OCI-LY7 (cell line): ENCODE data around the gene RUVBL2. TPM values are rescaled to one million over a fixed set of nuclear protein-coding genes. Genes with fewer than 3 reads are reported as not detected.

Experiments
- BruUV-seq: library from RNA; stranded (reverse); fragments of 400-500 nt; replicated peaks from 2 replicates; lab custom pipeline; 2021; lab: Mats Ljungman, UMichigan
- CTCF ChIA-PET: fragments of 300-600 bp; sonication (Branson Sonifier 250); formaldehyde crosslinking; loops from one replicate; lab custom pipeline; 2022; ENCODE audit warnings: antibody characterized with exemption; ENCODE audit not compliant: unreplicated experiment; lab: Charles Lee
- POLR2A ChIA-PET: fragments of 300-600 bp; sonication (Branson Sonifier 250); formaldehyde crosslinking; loops from one replicate; lab custom pipeline; 2022; ENCODE audit warnings: antibody characterized with exemption; lab: Charles Lee
- DNase-seq: peaks from one replicate; pipeline ENCODE4 v3.0.0-alpha.2; 2015; ENCODE audit warnings: low spot score
- H2AFZ ChIP-seq: fragments of 200-600 bp; sonication (generic), shearing (Covaris generic); 2 replicates; pipeline ENCODE4 v1.6.1; 2014; ENCODE audit warnings: mild to moderate bottlenecking, antibody characterized with exemption, low read length, moderate library complexity
- H3K27ac ChIP-seq: fragments of 200-600 bp; sonication (generic); 2 replicates; pipeline ENCODE4 v1.5.1; 2014; ENCODE audit warnings: mixed run types, low read depth, mild to moderate bottlenecking, moderate library complexity, low read length, inconsistent platforms; ENCODE audit not compliant: poor library complexity, severe bottlenecking
- H3K36me3 ChIP-seq: fragments of 200-600 bp; sonication (generic); 2 replicates; pipeline ENCODE4 v1.6.1; 2014; ENCODE audit warnings: mild to moderate bottlenecking, antibody characterized with exemption, low read length, moderate library complexity, mixed read lengths; ENCODE audit not compliant: insufficient read depth
- H3K4me1 ChIP-seq: fragments of 200-600 bp; sonication (generic); 2 replicates; pipeline ENCODE4 v1.5.1; 2014; ENCODE audit warnings: mild to moderate bottlenecking, low read length; ENCODE audit not compliant: insufficient read depth, poor library complexity, severe bottlenecking
- H3K4me2 ChIP-seq: fragments of 200-600 bp; sonication (generic); 2 replicates; pipeline ENCODE4 v1.6.1; 2014; ENCODE audit warnings: mild to moderate bottlenecking, low read length
- H3K4me3 ChIP-seq: fragments of 200-600 bp; sonication (generic); 2 replicates; pipeline ENCODE4 v1.5.1; 2014; ENCODE audit warnings: mild to moderate bottlenecking, low read depth, low read length; ENCODE audit not compliant: poor library complexity, severe bottlenecking
- H3K79me2 ChIP-seq: fragments of 200-600 bp; sonication (generic); 2 replicates; pipeline ENCODE4 v1.6.1; 2016; ENCODE audit warnings: low read depth, mild to moderate bottlenecking, low read length, moderate library complexity, mixed read lengths; ENCODE audit not compliant: insufficient read depth
- H3K9me2 ChIP-seq: fragments of 200-600 bp; sonication (generic); 2 replicates; pipeline ENCODE4 v1.6.1; 2016; ENCODE audit warnings: mild to moderate bottlenecking, low read length, mixed read lengths; ENCODE audit not compliant: insufficient read depth
- H3K9me3 ChIP-seq: fragments of 200-600 bp; sonication (generic); 2 replicates; pipeline ENCODE4 v1.6.1; 2014; ENCODE audit warnings: mild to moderate bottlenecking, mixed run types, low read length, mixed read lengths
- H4K20me1 ChIP-seq: fragments of 200-600 bp; sonication (generic); 2 replicates; pipeline ENCODE4 v1.6.1; 2014; ENCODE audit warnings: mild to moderate bottlenecking, antibody characterized with exemption, low read length, moderate library complexity, mixed read lengths; ENCODE audit not compliant: insufficient read depth
- EZH2phosphoT487 ChIP-seq: fragments of 200-600 bp; sonication (generic); IDR thresholded peaks from 2 replicates; pipeline ENCODE4 v1.6.1; 2018; ENCODE audit warnings: low read depth, borderline replicate concordance, mild to moderate bottlenecking, mixed run types, antibody characterized with exemption, low read length, moderate library complexity, mixed read lengths
- intact Hi-C: fragments of 100-400 bp; cut with micrococcal nuclease; formaldehyde crosslinking; loops from one replicate; pipeline ENCODE4 v1.10.0; 2022; ENCODE audit not compliant: unreplicated experiment
- total RNA-seq, 2 experiments: library from RNA; depleted of rRNA in 1 of 2; stranded (reverse); fragments of >200 nt in 1 of 2; shearing (Covaris generic) in 1 of 2; gene quantifications; 2 replicates each; pipeline ENCODE4 v1.2.3, GENCODE V29; 2014 to 2022
- TF ChIP-seq, protein P1 (sequence below): fragments of 200-600 bp; sonication (generic); conservative IDR thresholded peaks from 2 replicates; pipeline ENCODE4 v1.5.1; 2014; ENCODE audit warnings: mild to moderate bottlenecking, antibody characterized with exemption, low read length, moderate library complexity, mixed read lengths

Gene RUVBL2
- total RNA-seq, 2 experiments from 2014 or later: 125 to 265 TPM

DNA sequence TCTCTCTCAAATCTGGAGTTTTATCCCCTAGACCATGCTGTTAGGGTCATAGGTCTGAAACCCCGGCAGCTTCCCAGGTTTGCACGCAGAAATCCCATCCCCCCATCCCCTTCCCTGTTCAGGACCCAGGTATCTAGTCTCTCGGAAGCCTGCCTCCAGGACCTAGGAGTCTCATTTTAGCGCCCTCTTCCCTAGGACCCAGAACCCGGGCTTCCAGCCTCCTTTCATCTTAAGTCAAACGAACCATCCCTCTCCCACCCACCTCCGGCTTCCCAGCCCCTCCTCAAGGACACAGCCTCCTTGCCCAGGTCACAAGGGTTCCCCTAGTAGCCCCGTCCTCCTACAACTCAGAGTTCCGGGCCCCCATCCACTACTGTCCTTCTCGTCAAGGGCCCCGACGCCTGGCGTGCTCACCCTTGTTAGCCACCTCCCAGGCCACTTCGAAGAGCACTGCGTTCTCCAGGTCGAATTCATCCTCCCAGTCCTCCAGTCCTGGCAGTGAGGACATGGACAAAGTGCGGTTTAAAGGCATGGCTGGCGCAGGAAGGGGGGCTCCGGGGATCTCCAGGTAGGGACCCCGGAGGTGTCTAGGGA, 1.0 kb upstream of the RUVBL2 start:
- TF ChIP-seq EZH2phosphoT487: no peak
- TF ChIP-seq, protein P1, sequence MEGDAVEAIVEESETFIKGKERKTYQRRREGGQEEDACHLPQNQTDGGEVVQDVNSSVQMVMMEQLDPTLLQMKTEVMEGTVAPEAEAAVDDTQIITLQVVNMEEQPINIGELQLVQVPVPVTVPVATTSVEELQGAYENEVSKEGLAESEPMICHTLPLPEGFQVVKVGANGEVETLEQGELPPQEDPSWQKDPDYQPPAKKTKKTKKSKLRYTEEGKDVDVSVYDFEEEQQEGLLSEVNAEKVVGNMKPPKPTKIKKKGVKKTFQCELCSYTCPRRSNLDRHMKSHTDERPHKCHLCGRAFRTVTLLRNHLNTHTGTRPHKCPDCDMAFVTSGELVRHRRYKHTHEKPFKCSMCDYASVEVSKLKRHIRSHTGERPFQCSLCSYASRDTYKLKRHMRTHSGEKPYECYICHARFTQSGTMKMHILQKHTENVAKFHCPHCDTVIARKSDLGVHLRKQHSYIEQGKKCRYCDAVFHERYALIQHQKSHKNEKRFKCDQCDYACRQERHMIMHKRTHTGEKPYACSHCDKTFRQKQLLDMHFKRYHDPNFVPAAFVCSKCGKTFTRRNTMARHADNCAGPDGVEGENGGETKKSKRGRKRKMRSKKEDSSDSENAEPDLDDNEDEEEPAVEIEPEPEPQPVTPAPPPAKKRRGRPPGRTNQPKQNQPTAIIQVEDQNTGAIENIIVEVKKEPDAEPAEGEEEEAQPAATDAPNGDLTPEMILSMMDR: no peak
- H3K4me1 ChIP-seq: peaks cover 21% of the 10 kb centered on the region
- peak; percentile 38 for DNase-seq
- H3K9me2 ChIP-seq: no peaks in the 10 kb centered on the region
- H3K27ac ChIP-seq: peak overlapping the region; percentile 49
- H3K9me3 ChIP-seq: no peaks in the 10 kb centered on the region
- intact Hi-C loops: no loop called here
- H3K36me3 ChIP-seq: peaks cover 35% of the 10 kb centered on the region
- peaks cover 54% of the 10 kb centered on the region for H3K79me2 ChIP-seq
- H4K20me1 ChIP-seq: peaks cover 4% of the 10 kb centered on the region; the same call in 1 of the 2 replicates
- H2AFZ ChIP-seq: peak overlapping the region; percentile 45; the same call in 1 of the 2 replicates
- H3K4me3 ChIP-seq: peak overlapping the region; percentile 97
- H3K4me2 ChIP-seq: peak overlapping the region; percentile 92
- CTCF ChIA-PET: interaction anchor here (1.3 kb wide), 1 partner anchor 25 kb away, joined by 4 read pairs; no protein-coding TSS in a partner anchor
- no TSS peak for BruUV-seq
- POLR2A ChIA-PET: interaction anchor here (0.5 to 1.3 kb wide), 9 partner anchors 8 to 182 kb away, joined by 3 to 6 read pairs (median 3); partner anchors contain the start of genes BAX, BCAT2 and DHDH

DNA sequence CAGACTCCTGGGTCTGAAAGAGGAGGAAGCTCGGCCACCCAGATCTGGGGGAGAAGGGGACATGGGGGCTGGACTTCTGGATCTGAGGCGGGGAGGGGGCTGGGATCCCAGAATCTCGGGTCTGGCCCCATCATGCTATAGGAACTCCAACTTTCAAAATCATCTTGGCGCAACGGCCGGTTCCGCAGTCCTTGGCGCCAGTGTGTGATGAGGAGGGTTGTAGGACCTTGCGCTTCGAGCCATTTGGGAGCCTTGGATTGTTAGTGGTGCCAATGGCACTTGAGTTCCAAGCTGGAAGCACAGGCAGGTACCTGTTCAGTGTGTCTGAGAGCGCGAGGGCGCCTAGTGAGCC, 324 bp downstream of the RUVBL2 start:
- Histone ChIP-seq H3K79me2 (peaks cover 61% of the 10 kb centered on the region), H3K4me2 (peak overlapping the region; percentile 78), H3K36me3 (peaks cover 32% of the 10 kb centered on the region), H4K20me1 (peaks cover 4% of the 10 kb centered on the region; the same call in 1 of the 2 replicates), H3K9me2 (no peaks in the 10 kb centered on the region), H3K27ac (peak overlapping the region; percentile 77), H3K4me3 (peak overlapping the region; percentile 97), H3K4me1 (peaks cover 21% of the 10 kb centered on the region), H2AFZ (peak overlapping the region; percentile 56; the same call in 1 of the 2 replicates), H3K9me3 (no peaks in the 10 kb centered on the region)
- TSS peak; percentile 80 for BruUV-seq
- ChIA-PET POLR2A (interaction anchor here (1.0 to 1.5 kb wide), 6 partner anchors 11 to 183 kb away, joined by 3 to 7 read pairs (median 4); partner anchors contain the start of genes BAX and BCAT2), CTCF (interaction anchor here (0.6 to 1.3 kb wide), 3 partner anchors 26 to 178 kb away, joined by 3 to 4 read pairs (median 4); no protein-coding TSS in a partner anchor)
- intact Hi-C loops: no loop called here
- no peak for DNase-seq
- TF ChIP-seq, protein P1: no peak
- no peak for TF ChIP-seq EZH2phosphoT487

DNA sequence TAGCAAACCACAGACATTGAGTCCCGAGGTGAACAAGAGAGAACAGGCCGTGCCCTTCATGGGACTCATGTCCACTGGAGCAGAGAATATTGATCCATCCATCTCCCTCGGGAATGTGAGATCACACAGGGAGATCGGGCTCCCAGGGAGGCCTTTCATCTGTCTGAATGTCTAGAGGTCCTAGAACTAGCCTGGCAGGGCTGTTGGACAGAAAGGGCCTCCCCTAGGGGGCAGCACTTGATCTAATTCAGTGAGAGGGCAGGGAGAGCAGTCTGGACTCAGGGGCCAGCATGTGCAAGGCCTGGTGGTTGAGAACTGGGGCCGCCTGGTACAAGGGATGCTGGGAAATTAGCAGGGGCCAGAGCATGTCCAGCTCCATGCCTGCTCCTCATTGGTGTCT, 4.3 kb downstream of the RUVBL2 start:
- TF ChIP-seq EZH2phosphoT487: no peak
- TF ChIP-seq, protein P1: peak; percentile 78
- no peaks in the 10 kb centered on the region for H3K9me3 ChIP-seq
- BruUV-seq: no TSS peak
- intact Hi-C loops: no loop called here
- ChIA-PET POLR2A (interaction anchor here (0.6 to 0.8 kb wide), 3 partner anchors 11 to 334 kb away, joined by 3 to 5 read pairs (median 3); no protein-coding TSS in a partner anchor), CTCF (no interaction called here)
- no peak overlapping the region for H3K4me3 ChIP-seq
- H3K9me2 ChIP-seq: no peaks in the 10 kb centered on the region
- peaks cover 47% of the 10 kb centered on the region for H3K79me2 ChIP-seq
- no peak overlapping the region for H3K4me2 ChIP-seq
- peaks cover 4% of the 10 kb centered on the region; the same call in 1 of the 2 replicates for H4K20me1 ChIP-seq
- peaks cover 66% of the 10 kb centered on the region for H3K36me3 ChIP-seq
- no peak overlapping the region for H2AFZ ChIP-seq
- peak; percentile 50 for DNase-seq
- no peak overlapping the region for H3K27ac ChIP-seq
- peaks cover 15% of the 10 kb centered on the region for H3K4me1 ChIP-seq
